HUES6 (cell line): ENCODE results near the gene SDHA.
A peak's percentile ranks its signal among the peaks of the same experiment; 100 is the strongest.
"Not testable (repeated sequence)": the region's sequence is repeated elsewhere in the genome, so short reads cannot be mapped to it uniquely, and the experiment has no call there.

Experiments used
- H3K27ac ChIP-seq: 2 replicates; pipeline ENCODE4 v1.7.0; 2013; ENCODE audit warnings: low read depth, mild to moderate bottlenecking, low read length, inconsistent platforms
- H3K27me3 ChIP-seq: 2 replicates; pipeline ENCODE4 v1.6.1; 2013; ENCODE audit warnings: low read length; ENCODE audit not compliant: control insufficient read depth, insufficient read depth
- H3K36me3 ChIP-seq: 2 replicates; pipeline ENCODE4 v1.6.1; 2013; ENCODE audit warnings: low read length; ENCODE audit not compliant: control insufficient read depth, insufficient read depth
- H3K4me1 ChIP-seq: 2 replicates; pipeline ENCODE4 v1.6.1; 2013; ENCODE audit warnings: low read length; ENCODE audit not compliant: control insufficient read depth, insufficient read depth
- H3K4me3 ChIP-seq: 2 replicates; pipeline ENCODE4 v1.5.1; 2013; ENCODE audit warnings: low read depth, low read length
- H3K9ac ChIP-seq: one replicate; pipeline ENCODE4 v1.6.1; 2013; ENCODE audit warnings: mild to moderate bottlenecking, low read length
- H3K9me3 ChIP-seq: 2 replicates; pipeline ENCODE4 v1.6.1; 2013; ENCODE audit warnings: low read depth, low read length; ENCODE audit not compliant: control insufficient read depth, insufficient read depth

SDHA gene

GRCh38 chr5:217494-218456 is at the start of gene SDHA, which contains the start of gene CCDC127:
Gene SDHA (plus strand): TSS chr5:218320. CDS start chr5:218356, 36 bp downstream.
Gene CCDC127 (minus strand): TSS chr5:218153. CDS start chr5:216849, 1,304 bp downstream.
- Histone ChIP-seq H3K27ac (peak within 1 kb of the TSS; percentile 56; the same call in 1 of the 2 replicates), H3K4me1 (peaks cover 23% of the 10 kb centered on the region), H3K36me3 (peaks cover 13% of the 10 kb centered on the region), H3K9ac (peak within 1 kb of the TSS; percentile 80), H3K4me3 (peak within 1 kb of the TSS; percentile 100)
- not testable (repeated sequence) for H3K27me3 ChIP-seq, H3K9me3 ChIP-seq

- H3K36me3 ChIP-seq = peaks cover 10% of the 10 kb centered on the region
- H3K4me3 ChIP-seq = no peak overlapping the region
- H3K27ac ChIP-seq = no peak overlapping the region
- no peaks in the 10 kb centered on the region for H3K9me3 ChIP-seq
- H3K27me3 ChIP-seq = no peaks in the 10 kb centered on the region
- H3K4me1 ChIP-seq = no peaks in the 10 kb centered on the region
- no peak overlapping the region for H3K9ac ChIP-seq
Observed at GRCh38 chr5:169071-169727, 48.9 kb upstream of the SDHA start.

- no peaks in the 10 kb centered on the region for H3K4me1 ChIP-seq
- H3K4me3 ChIP-seq = no peak overlapping the region
- H3K36me3 ChIP-seq = peaks cover 10% of the 10 kb centered on the region
- H3K9me3 ChIP-seq = no peaks in the 10 kb centered on the region
- H3K9ac ChIP-seq = no peak overlapping the region
- no peak overlapping the region for H3K27ac ChIP-seq
- H3K27me3 ChIP-seq = no peaks in the 10 kb centered on the region
Observed at GRCh38 chr5:169728-170094, 48.4 kb upstream of the SDHA start.

GRCh38 chr5:170971-171800 is 46.9 kb upstream of the SDHA start:
- Histone ChIP-seq H3K36me3 (peaks cover 10% of the 10 kb centered on the region), H3K9ac (no peak overlapping the region), H3K27me3 (no peaks in the 10 kb centered on the region)

GRCh38 chr5:171801-172331 is 46.3 kb upstream of the SDHA start:
- no peak overlapping the region for H3K9ac ChIP-seq
- H3K9me3 ChIP-seq = no peaks in the 10 kb centered on the region
- no peaks in the 10 kb centered on the region for H3K27me3 ChIP-seq
- no peaks in the 10 kb centered on the region; the same call in 1 of the 2 replicates for H3K4me1 ChIP-seq
- no peak overlapping the region for H3K4me3 ChIP-seq
- H3K36me3 ChIP-seq = peaks cover 10% of the 10 kb centered on the region
- no peak overlapping the region for H3K27ac ChIP-seq

More at GRCh38 chr5:170971-171800, 46.9 kb upstream of the SDHA start:
- no peak overlapping the region for H3K27ac ChIP-seq
- H3K4me3 ChIP-seq = no peak overlapping the region
- no peaks in the 10 kb centered on the region for H3K9me3 ChIP-seq
- H3K4me1 ChIP-seq = no peaks in the 10 kb centered on the region; the same call in 1 of the 2 replicates

GRCh38 chr5:172421-172820 is 45.7 kb upstream of the SDHA start:
- Histone ChIP-seq H3K27ac (no peak overlapping the region), H3K4me1 (no peaks in the 10 kb centered on the region; the same call in 1 of the 2 replicates), H3K9me3 (no peaks in the 10 kb centered on the region), H3K36me3 (peaks cover 10% of the 10 kb centered on the region), H3K9ac (no peak overlapping the region), H3K27me3 (no peaks in the 10 kb centered on the region), H3K4me3 (no peak overlapping the region)

GRCh38 chr5:172841-173251 is 45.3 kb upstream of the SDHA start:
- Histone ChIP-seq H3K27me3 (no peaks in the 10 kb centered on the region), H3K4me1 (no peaks in the 10 kb centered on the region; the same call in 1 of the 2 replicates), H3K36me3 (peaks cover 10% of the 10 kb centered on the region), H3K27ac (no peak overlapping the region), H3K9me3 (no peaks in the 10 kb centered on the region), H3K9ac (no peak overlapping the region), H3K4me3 (no peak overlapping the region)

- Histone ChIP-seq H3K4me3 (no peak overlapping the region), H3K9ac (no peak overlapping the region), H3K27me3 (no peaks in the 10 kb centered on the region), H3K4me1 (no peaks in the 10 kb centered on the region; the same call in 1 of the 2 replicates), H3K27ac (no peak overlapping the region), H3K36me3 (peaks cover 10% of the 10 kb centered on the region), H3K9me3 (no peaks in the 10 kb centered on the region)
Observed at GRCh38 chr5:173392-174290, 44.5 kb upstream of the SDHA start.

GRCh38 chr5:174291-174600 is 43.9 kb upstream of the SDHA start:
- no peak overlapping the region for H3K27ac ChIP-seq
- no peak overlapping the region for H3K9ac ChIP-seq
- peaks cover 10% of the 10 kb centered on the region for H3K36me3 ChIP-seq
- no peaks in the 10 kb centered on the region; the same call in 1 of the 2 replicates for H3K4me1 ChIP-seq
- no peaks in the 10 kb centered on the region for H3K27me3 ChIP-seq
- no peaks in the 10 kb centered on the region for H3K9me3 ChIP-seq
- no peak overlapping the region for H3K4me3 ChIP-seq
